GM12801 (cell line): ENCODE measurements around the gene OAS3.

Experiments
- TF ChIP-seq, protein P1 (sequence below): IDR thresholded peaks from one replicate; pipeline ENCODE4 v1.5.1; 2011; ENCODE audit warnings: control low read depth; ENCODE audit not compliant: insufficient read length; ENCODE audit errors: extremely low read depth

The OAS3 gene

DNA sequence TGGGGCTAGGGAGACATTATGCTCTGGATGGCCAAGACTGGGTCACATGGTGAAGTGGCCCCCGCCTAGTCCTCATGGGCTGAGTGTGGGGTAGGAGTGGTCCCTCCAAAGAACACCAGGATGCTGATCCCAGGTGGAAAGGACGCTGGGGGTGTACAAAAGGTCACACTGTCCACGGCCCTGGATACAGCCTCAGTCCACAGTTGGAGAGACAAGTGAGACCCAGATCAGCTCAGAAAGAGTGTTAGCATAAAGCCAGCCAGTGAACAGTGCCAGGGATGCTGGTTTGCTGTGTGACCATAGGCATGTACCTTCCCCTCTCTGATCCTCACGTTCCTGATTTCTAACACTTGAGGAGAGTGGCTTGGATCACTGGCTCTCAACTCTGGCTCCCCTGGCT is 26.6 kb downstream of the OAS3 start:
- TF ChIP-seq, protein P1, sequence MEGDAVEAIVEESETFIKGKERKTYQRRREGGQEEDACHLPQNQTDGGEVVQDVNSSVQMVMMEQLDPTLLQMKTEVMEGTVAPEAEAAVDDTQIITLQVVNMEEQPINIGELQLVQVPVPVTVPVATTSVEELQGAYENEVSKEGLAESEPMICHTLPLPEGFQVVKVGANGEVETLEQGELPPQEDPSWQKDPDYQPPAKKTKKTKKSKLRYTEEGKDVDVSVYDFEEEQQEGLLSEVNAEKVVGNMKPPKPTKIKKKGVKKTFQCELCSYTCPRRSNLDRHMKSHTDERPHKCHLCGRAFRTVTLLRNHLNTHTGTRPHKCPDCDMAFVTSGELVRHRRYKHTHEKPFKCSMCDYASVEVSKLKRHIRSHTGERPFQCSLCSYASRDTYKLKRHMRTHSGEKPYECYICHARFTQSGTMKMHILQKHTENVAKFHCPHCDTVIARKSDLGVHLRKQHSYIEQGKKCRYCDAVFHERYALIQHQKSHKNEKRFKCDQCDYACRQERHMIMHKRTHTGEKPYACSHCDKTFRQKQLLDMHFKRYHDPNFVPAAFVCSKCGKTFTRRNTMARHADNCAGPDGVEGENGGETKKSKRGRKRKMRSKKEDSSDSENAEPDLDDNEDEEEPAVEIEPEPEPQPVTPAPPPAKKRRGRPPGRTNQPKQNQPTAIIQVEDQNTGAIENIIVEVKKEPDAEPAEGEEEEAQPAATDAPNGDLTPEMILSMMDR, result no peak

DNA sequence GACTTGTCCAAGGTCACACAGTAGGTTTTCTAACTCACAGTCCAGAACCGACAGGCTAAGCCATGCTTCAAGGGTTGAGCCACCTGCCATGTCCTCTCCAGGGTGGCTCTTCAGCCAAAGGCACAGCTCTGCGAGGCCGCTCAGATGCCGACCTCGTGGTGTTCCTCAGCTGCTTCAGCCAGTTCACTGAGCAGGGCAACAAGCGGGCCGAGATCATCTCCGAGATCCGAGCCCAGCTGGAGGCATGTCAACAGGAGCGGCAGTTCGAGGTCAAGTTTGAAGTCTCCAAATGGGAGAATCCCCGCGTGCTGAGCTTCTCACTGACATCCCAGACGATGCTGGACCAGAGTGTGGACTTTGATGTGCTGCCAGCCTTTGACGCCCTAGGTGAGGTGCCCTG is 27.4 kb downstream of the OAS3 start:
- TF ChIP-seq, protein P1, result no peak

DNA sequence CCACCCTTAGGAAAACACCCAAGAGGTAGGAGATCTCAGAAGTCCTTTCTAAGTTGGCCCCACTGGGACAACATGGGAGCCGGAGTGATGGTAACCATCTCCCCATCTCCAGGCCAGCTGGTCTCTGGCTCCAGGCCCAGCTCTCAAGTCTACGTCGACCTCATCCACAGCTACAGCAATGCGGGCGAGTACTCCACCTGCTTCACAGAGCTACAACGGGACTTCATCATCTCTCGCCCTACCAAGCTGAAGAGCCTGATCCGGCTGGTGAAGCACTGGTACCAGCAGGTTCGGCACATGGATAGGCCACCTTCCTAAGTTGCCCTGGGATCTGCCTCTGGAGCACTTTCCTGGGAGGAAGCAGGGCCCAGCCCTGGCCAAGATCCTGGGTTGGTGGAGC is 29.0 kb downstream of the OAS3 start:
- TF ChIP-seq, protein P1, result no peak

DNA sequence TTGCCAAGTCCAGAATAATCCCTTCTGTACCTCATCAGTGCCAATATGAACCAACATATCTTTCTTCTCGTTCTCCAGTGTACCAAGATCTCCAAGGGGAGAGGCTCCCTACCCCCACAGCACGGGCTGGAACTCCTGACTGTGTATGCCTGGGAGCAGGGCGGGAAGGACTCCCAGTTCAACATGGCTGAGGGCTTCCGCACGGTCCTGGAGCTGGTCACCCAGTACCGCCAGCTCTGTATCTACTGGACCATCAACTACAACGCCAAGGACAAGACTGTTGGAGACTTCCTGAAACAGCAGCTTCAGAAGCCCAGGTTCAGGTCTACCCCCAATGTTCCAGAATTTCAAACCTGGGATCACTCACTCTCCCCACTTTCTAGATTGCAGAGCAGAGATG is 29.6 kb downstream of the OAS3 start:
- TF ChIP-seq, protein P1, result no peak

DNA sequence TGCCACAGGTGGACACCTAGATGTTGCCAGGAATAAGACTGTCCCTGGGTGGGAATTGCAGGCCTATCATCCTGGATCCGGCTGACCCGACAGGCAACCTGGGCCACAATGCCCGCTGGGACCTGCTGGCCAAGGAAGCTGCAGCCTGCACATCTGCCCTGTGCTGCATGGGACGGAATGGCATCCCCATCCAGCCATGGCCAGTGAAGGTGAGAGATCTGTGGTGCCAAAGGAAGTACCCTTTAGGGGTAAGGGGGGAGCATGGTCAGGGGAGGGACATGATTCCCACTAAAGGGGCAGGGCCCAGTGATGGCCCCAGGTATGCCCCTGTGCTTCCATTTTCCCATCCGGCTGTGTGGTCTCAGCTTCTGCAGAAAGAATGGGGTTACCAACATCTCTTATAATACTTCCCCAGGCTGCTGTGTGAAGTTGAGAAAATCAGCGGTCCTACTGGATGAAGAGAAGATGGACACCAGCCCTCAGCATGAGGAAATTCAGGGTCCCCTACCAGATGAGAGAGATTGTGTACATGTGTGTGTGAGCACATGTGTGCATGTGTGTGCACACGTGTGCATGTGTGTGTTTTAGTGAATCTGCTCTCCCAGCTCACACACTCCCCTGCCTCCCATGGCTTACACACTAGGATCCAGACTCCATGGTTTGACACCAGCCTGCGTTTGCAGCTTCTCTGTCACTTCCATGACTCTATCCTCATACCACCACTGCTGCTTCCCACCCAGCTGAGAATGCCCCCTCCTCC is 31.5 kb downstream of the OAS3 start:
- TF ChIP-seq, protein P1, result no peak

DNA sequence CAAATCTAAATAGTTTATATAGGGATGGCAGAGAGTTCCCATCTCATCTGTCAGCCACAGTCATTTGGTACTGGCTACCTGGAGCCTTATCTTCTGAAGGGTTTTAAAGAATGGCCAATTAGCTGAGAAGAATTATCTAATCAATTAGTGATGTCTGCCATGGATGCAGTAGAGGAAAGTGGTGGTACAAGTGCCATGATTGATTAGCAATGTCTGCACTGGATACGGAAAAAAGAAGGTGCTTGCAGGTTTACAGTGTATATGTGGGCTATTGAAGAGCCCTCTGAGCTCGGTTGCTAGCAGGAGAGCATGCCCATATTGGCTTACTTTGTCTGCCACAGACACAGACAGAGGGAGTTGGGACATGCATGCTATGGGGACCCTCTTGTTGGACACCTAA is 32.1 kb downstream of the OAS3 start:
- TF ChIP-seq, protein P1, result no peak

DNA sequence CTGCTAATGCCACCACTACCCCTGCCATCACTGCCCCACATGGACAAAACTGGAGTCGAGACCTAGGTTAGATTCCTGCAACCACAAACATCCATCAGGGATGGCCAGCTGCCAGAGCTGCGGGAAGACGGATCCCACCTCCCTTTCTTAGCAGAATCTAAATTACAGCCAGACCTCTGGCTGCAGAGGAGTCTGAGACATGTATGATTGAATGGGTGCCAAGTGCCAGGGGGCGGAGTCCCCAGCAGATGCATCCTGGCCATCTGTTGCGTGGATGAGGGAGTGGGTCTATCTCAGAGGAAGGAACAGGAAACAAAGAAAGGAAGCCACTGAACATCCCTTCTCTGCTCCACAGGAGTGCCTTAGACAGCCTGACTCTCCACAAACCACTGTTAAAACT is 33.0 kb downstream of the OAS3 start:
- TF ChIP-seq, protein P1, result no peak
